Fibroblast of lung (primary cell): ENCODE results near the gene HVCN1. TPM values are rescaled to one million over a fixed set of nuclear protein-coding genes. Genes with fewer than 3 reads are reported as not detected.

Experiments
- DNase-seq, 2 donors: peaks; one replicate each; pipeline versions ENCODE4 v3.0.0 to v3.0.0-alpha.2; 2010; ENCODE audit warnings: low read depth in 2 of 2
- H2AFZ ChIP-seq: 2 replicates; pipeline ENCODE4 v1.5.1; 2012; ENCODE audit warnings: low read length, control low read depth, inconsistent platforms
- H3K27ac ChIP-seq: 2 replicates; pipeline ENCODE4 v1.5.1; 2011; ENCODE audit warnings: low read length, control low read depth; ENCODE audit not compliant: insufficient read depth
- H3K27me3 ChIP-seq: 2 replicates; pipeline ENCODE4 v1.5.1; 2011; ENCODE audit warnings: mild to moderate bottlenecking, low read length; ENCODE audit not compliant: control insufficient read depth, insufficient read depth
- H3K36me3 ChIP-seq: 2 replicates; pipeline ENCODE4 v1.5.1; 2011; ENCODE audit warnings: low read length; ENCODE audit not compliant: control insufficient read depth, insufficient read depth
- H3K4me1 ChIP-seq: 2 replicates; pipeline ENCODE4 v1.5.1; 2011; ENCODE audit warnings: low read length; ENCODE audit not compliant: control insufficient read depth, insufficient read depth; ENCODE audit errors: extremely low read depth
- H3K4me2 ChIP-seq: 2 replicates; pipeline ENCODE4 v1.5.1; 2011; ENCODE audit warnings: low read length, control low read depth; ENCODE audit not compliant: insufficient read depth; ENCODE audit errors: extremely low read depth
- H3K4me3 ChIP-seq, 4 experiments: fragments of 200-600 bp in 1 of 4; sonication (generic) in 1 of 4; replicated peaks in 1 of 4; 2 replicates each; pipeline ENCODE4 v1.5.1; 2011 to 2016; ENCODE audit warnings: low read length in 4 of 4, low read depth in 3 of 4, mild to moderate bottlenecking in 3 of 4, control low read depth in 2 of 4, inconsistent platforms in 1 of 4, mixed read lengths in 1 of 4; ENCODE audit not compliant: insufficient read depth in 1 of 4; ENCODE audit errors: control extremely low read depth in 1 of 4
- H3K79me2 ChIP-seq: 2 replicates; pipeline ENCODE4 v1.5.1; 2012; ENCODE audit warnings: mild to moderate bottlenecking, low read length, inconsistent platforms; ENCODE audit not compliant: control insufficient read depth, insufficient read depth
- H3K9ac ChIP-seq: 2 replicates; pipeline ENCODE4 v1.5.1; 2011; ENCODE audit warnings: mild to moderate bottlenecking, low read length, control low read depth; ENCODE audit not compliant: insufficient read depth
- H3K9me3 ChIP-seq: 2 replicates; pipeline ENCODE4 v1.5.1; 2012; ENCODE audit warnings: low read depth, low read length; ENCODE audit not compliant: control insufficient read depth, insufficient read depth
- H4K20me1 ChIP-seq: 2 replicates; pipeline ENCODE4 v1.5.1; 2011; ENCODE audit warnings: low read length; ENCODE audit not compliant: control insufficient read depth, insufficient read depth; ENCODE audit errors: extremely low read depth
- CTCF ChIP-seq, 2 donors: IDR thresholded peaks in 1 of 2; conservative IDR thresholded peaks in 1 of 2; 1 replicate in 1 of 2; 2 replicates in 1 of 2; pipeline ENCODE4 v1.5.1; 2011 to 2012; ENCODE audit warnings: low read length in 2 of 2, control low read depth in 1 of 2, inconsistent platforms in 1 of 2, low read depth in 1 of 2, mild to moderate bottlenecking in 1 of 2
- EZH2 ChIP-seq: IDR thresholded peaks from 2 replicates; pipeline ENCODE4 v1.5.1; 2012; ENCODE audit warnings: low read length, control low read depth, mild to moderate bottlenecking; ENCODE audit errors: missing control alignments
- polyA plus RNA-seq, 2 donors: library from polyadenylated mRNA; depleted of rRNA in 1 of 2; stranded (reverse) in 1 of 2; unstranded in 1 of 2; fragments of >200 nt; gene quantifications; 2 replicates each; pipeline ENCODE4 v1.2.1, GENCODE V29; 2011 to 2012; ENCODE audit warnings: missing spikeins in 1 of 2
- total RNA-seq: library from RNA; depleted of rRNA; stranded (reverse); fragments of >200 nt; gene quantifications from 2 replicates; pipeline ENCODE4 v1.2.1, GENCODE V29; 2014

The HVCN1 gene
- total and polyA plus RNA-seq, 2 donors (not counting 1 experiment from before 2014, with no cell fraction given), result 3.6 to 7.4 TPM

- TF ChIP-seq CTCF (conservative IDR thresholded peaks at IDR 0.05 in 1 of 2, IDR thresholded peaks at IDR 0.05 in 1 of 2; ENCODE audit: low read depth in 1 of 2, low read length in 2 of 2) (no peak), EZH2 (no peak)
- Histone ChIP-seq H3K27ac (no peak overlapping the region), H3K9ac (no peak overlapping the region), H3K4me3 (no peak overlapping the region), H2AFZ (no peak overlapping the region), H3K27me3 (no peaks in the 10 kb centered on the region), H3K36me3 (no peaks in the 10 kb centered on the region), H3K9me3 (no peaks in the 10 kb centered on the region), H3K4me2 (no peak overlapping the region), H3K4me1 (no peaks in the 10 kb centered on the region), H3K79me2 (no peaks in the 10 kb centered on the region), H4K20me1 (no peaks in the 10 kb centered on the region)
- DNase-seq, result no peak
Measured at GRCh38 chr12:110661337-110661972, 27.5 kb downstream of the HVCN1 start.

- DNase-seq, result no peak
- Histone ChIP-seq H4K20me1 (no peaks in the 10 kb centered on the region), H3K36me3 (no peaks in the 10 kb centered on the region), H3K9me3 (no peaks in the 10 kb centered on the region), H3K27me3 (no peaks in the 10 kb centered on the region), H3K79me2 (no peaks in the 10 kb centered on the region), H3K27ac (no peak overlapping the region), H3K4me1 (no peaks in the 10 kb centered on the region), H3K9ac (no peak overlapping the region), H3K4me3 (no peak overlapping the region), H2AFZ (no peak overlapping the region), H3K4me2 (no peak overlapping the region)
- TF ChIP-seq CTCF (conservative IDR thresholded peaks at IDR 0.05 in 1 of 2, IDR thresholded peaks at IDR 0.05 in 1 of 2; ENCODE audit: low read depth in 1 of 2, low read length in 2 of 2), result no peak
- no peak for TF ChIP-seq EZH2
Measured at GRCh38 chr12:110658878-110659277, 30.0 kb downstream of the HVCN1 start.

GRCh38 chr12:110658242-110658641 lies 30.7 kb downstream of the HVCN1 start:
- no peaks in the 10 kb centered on the region for H3K9me3 ChIP-seq
- H4K20me1 ChIP-seq, result no peaks in the 10 kb centered on the region
- no peak overlapping the region for H3K4me3 ChIP-seq
- no peak overlapping the region for H3K9ac ChIP-seq
- no peaks in the 10 kb centered on the region for H3K27me3 ChIP-seq
- DNase-seq, result no peak
- no peaks in the 10 kb centered on the region for H3K36me3 ChIP-seq
- no peak overlapping the region for H3K27ac ChIP-seq
- no peak overlapping the region for H2AFZ ChIP-seq
- no peak overlapping the region for H3K4me2 ChIP-seq
- TF ChIP-seq CTCF (conservative IDR thresholded peaks at IDR 0.05 in 1 of 2, IDR thresholded peaks at IDR 0.05 in 1 of 2; ENCODE audit: low read depth in 1 of 2, low read length in 2 of 2), result no peak
- H3K4me1 ChIP-seq, result no peaks in the 10 kb centered on the region
- no peaks in the 10 kb centered on the region for H3K79me2 ChIP-seq
